Gastrocnemius medialis (tissue), 4 donors: ENCODE measurements around the gene DNAJC27.

Experiments used
- CTCF ChIP-seq, 5 experiments: fragments of 450-650 bp in 3 of 5; fragments of 200-600 bp in 2 of 5; sonication (generic) in 2 of 5; IDR thresholded peaks in 4 of 5; conservative IDR thresholded peaks in 1 of 5; 1 replicate in 4 of 5; 2 replicates in 1 of 5; pipeline ENCODE4 v1.5.1; 2016 to 2019; ENCODE audit warnings: antibody characterized with exemption in 5 of 5, mild to moderate bottlenecking in 3 of 5, moderate library complexity in 3 of 5
- POLR2A ChIP-seq, 2 donors: fragments of 450-650 bp; IDR thresholded peaks; one replicate each; pipeline ENCODE4 v1.6.1; 2017; ENCODE audit warnings: antibody characterized with exemption in 2 of 2, mild to moderate bottlenecking in 2 of 2, moderate library complexity in 2 of 2

- no peak for TF ChIP-seq CTCF (IDR thresholded peaks at IDR 0.05 in 4 of 5, conservative IDR thresholded peaks at IDR 0.05 in 1 of 5)
- TF ChIP-seq POLR2A (IDR thresholded peaks at IDR 0.05): no peak
These were observed 9.9 kb downstream of the DNAJC27 start for GRCh38 chr2:24961903-24962302.
